HepG2 (cell line): ENCODE measurements around the gene RPUSD3. TPM values are rescaled to one million over a fixed set of nuclear protein-coding genes. Genes with fewer than 3 reads are reported as not detected.

Experiments used
- GATAD1 ChIP-seq: IDR thresholded peaks from 2 replicates; pipeline ENCODE4 v1.6.1; 2016; ENCODE audit warnings: missing genetic modification reagents, missing compliant biosample characterization
- HMGA1 ChIP-seq: sonication (generic); formaldehyde crosslinking; conservative IDR thresholded peaks from 2 replicates; pipeline ENCODE4 v1.4.0; 2020; ENCODE audit warnings: missing genetic modification reagents
- SMAD1 ChIP-seq: sonication (generic); formaldehyde crosslinking; IDR thresholded peaks from 2 replicates; pipeline ENCODE4 v1.4.0; 2020; ENCODE audit warnings: missing genetic modification reagents, low read depth, mild to moderate bottlenecking, borderline replicate concordance
- SMAD3 ChIP-seq: sonication (generic); formaldehyde crosslinking; IDR thresholded peaks from 2 replicates; pipeline ENCODE4 v1.4.0; 2020; ENCODE audit warnings: missing genetic modification reagents
- SMC3 ChIP-seq: IDR thresholded peaks from 2 replicates; pipeline ENCODE4 v1.6.1; 2011; ENCODE audit warnings: low read length, improper control_type of control experiment
- ZHX2 ChIP-seq, 2 experiments: sonication (generic) in 1 of 2; formaldehyde crosslinking in 1 of 2; IDR thresholded peaks; 2 replicates each; pipeline versions ENCODE4 v1.6.1 to v1.9.0; 2014 to 2022; ENCODE audit warnings: antibody characterized with exemption in 1 of 2, borderline replicate concordance in 1 of 2, inconsistent platforms in 1 of 2, low read depth in 1 of 2, missing genetic modification reagents in 1 of 2
- ZKSCAN8 ChIP-seq: IDR thresholded peaks from 2 replicates; pipeline ENCODE4 v1.6.1; 2016; ENCODE audit warnings: borderline replicate concordance, missing genetic modification reagents, missing compliant biosample characterization
- ZNF362 ChIP-seq: sonication (generic); formaldehyde crosslinking; IDR thresholded peaks from 2 replicates; pipeline ENCODE4 v1.4.0; 2020; ENCODE audit warnings: missing genetic modification reagents, mild to moderate bottlenecking, borderline replicate concordance
- ZNF432 ChIP-seq: sonication (generic); formaldehyde crosslinking; IDR thresholded peaks from 2 replicates; pipeline ENCODE4 v1.5.0; 2020; ENCODE audit warnings: missing genetic modification reagents, mild to moderate bottlenecking, borderline replicate concordance
- ZNF883 ChIP-seq: sonication (generic); formaldehyde crosslinking; IDR thresholded peaks from 2 replicates; pipeline ENCODE4 v1.5.1; 2020; ENCODE audit warnings: mild to moderate bottlenecking, missing genetic modification reagents; ENCODE audit errors: not compliant biosample characterization
- polyA plus RNA-seq, 8 experiments: library from polyadenylated mRNA; depleted of rRNA in 3 of 8; stranded (reverse) in 7 of 8; unstranded in 1 of 8; fragments of >200 nt; fragmentation: Illumina TruSeq in 4 of 8; extraction: Trizol in 4 of 8; gene quantifications; 2 replicates each; pipeline versions ENCODE4 v1.2.1 to v1.2.3, GENCODE V29; 2011 to 2016; ENCODE audit warnings: low read depth in 4 of 8, missing spikeins in 1 of 8, mixed read lengths in 1 of 8; ENCODE audit not compliant: insufficient read depth in 1 of 8
- total RNA-seq, 5 experiments: library from RNA; depleted of rRNA; stranded (reverse); fragments of >200 nt; fragmentation: Illumina TruSeq; extraction: Trizol; gene quantifications; 2 replicates each; pipeline ENCODE4 v1.2.3, GENCODE V29; 2016; ENCODE audit warnings: low read depth in 1 of 5
- TF ChIP-seq, protein P1 (sequence below): sonication (generic); formaldehyde crosslinking; IDR thresholded peaks from 2 replicates; pipeline ENCODE4 v1.4.0; 2020; ENCODE audit warnings: missing genetic modification reagents
- TF ChIP-seq, protein P2 (sequence below): IDR thresholded peaks from 2 replicates; pipeline ENCODE4 v1.6.1; 2016; ENCODE audit warnings: missing compliant biosample characterization, missing genetic modification reagents, borderline replicate concordance
- TF ChIP-seq, protein P3 (sequence below): sonication (generic); formaldehyde crosslinking; IDR thresholded peaks from 2 replicates; pipeline ENCODE4 v1.8.0; 2022; ENCODE audit warnings: mild to moderate bottlenecking, missing genetic modification reagents, moderate library complexity

Gene RPUSD3
- total and polyA plus RNA-seq, 2 of the 13 experiments (the other 11 are each of a cell fraction or from before 2014, with no cell fraction given): 32.1 to 48.7 TPM

DNA sequence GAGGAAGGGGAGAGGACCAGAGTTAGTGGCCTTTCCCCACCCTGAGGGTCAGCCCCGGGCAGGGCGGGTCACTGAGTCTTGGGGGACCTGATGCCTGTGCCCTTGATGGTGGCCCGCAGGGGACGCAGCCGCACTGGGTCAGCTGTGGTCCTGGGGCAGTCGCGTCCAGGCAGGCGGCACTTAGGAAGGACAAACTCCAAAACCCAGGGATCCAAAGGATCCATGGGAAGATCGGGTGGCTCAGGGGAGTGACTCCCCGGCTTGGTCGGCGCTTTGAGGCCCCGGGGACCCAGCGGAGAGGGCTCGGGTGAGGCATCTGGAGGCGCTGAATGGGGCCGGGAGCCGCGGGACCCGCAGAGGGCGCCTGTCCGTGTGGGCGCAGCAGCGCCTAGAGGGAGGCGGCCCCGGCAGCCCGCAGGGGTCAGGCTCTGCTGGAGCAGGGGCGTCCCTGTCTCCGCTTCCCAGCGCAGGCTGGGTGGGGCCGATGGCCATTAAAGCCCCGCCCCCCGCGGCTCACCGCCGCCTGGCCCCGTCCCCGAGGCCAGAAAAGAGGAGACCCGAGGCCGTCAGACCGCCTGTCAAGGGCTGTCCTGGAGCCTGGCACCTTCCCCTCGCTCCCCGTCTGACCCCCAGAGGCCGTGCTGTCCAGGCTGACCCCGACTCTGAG, 18.7 kb upstream of the RPUSD3 start (continued):
- TF ChIP-seq ZKSCAN8 (CRISPR knock-in tag) (peak; percentile 38; the same call in 1 of the 2 replicates), SMC3 (peak; percentile 44; the same call in 1 of the 2 replicates), ZNF362 (CRISPR knock-in tag) (peak; percentile 55; the same call in 1 of the 2 replicates), ZNF883 (CRISPR knock-in tag) (no peak), HMGA1 (CRISPR knock-in tag) (no peak), SMAD3 (CRISPR knock-in tag) (no peak), ZNF432 (CRISPR knock-in tag) (no peak), ZHX2 (IDR thresholded peaks at IDR 0.05; ENCODE audit: low read depth) (no peak), ZHX2 (CRISPR knock-in tag; IDR thresholded peaks at IDR 0.05; ENCODE audit: borderline replicate concordance) (no peak), GATAD1 (CRISPR knock-in tag) (0 out of 2 replicates have a peak, but pooled peaks have one; percentile 40), SMAD1 (CRISPR knock-in tag) (peak; percentile 84; the same call in 1 of the 2 replicates)
- TF ChIP-seq, protein P1, sequence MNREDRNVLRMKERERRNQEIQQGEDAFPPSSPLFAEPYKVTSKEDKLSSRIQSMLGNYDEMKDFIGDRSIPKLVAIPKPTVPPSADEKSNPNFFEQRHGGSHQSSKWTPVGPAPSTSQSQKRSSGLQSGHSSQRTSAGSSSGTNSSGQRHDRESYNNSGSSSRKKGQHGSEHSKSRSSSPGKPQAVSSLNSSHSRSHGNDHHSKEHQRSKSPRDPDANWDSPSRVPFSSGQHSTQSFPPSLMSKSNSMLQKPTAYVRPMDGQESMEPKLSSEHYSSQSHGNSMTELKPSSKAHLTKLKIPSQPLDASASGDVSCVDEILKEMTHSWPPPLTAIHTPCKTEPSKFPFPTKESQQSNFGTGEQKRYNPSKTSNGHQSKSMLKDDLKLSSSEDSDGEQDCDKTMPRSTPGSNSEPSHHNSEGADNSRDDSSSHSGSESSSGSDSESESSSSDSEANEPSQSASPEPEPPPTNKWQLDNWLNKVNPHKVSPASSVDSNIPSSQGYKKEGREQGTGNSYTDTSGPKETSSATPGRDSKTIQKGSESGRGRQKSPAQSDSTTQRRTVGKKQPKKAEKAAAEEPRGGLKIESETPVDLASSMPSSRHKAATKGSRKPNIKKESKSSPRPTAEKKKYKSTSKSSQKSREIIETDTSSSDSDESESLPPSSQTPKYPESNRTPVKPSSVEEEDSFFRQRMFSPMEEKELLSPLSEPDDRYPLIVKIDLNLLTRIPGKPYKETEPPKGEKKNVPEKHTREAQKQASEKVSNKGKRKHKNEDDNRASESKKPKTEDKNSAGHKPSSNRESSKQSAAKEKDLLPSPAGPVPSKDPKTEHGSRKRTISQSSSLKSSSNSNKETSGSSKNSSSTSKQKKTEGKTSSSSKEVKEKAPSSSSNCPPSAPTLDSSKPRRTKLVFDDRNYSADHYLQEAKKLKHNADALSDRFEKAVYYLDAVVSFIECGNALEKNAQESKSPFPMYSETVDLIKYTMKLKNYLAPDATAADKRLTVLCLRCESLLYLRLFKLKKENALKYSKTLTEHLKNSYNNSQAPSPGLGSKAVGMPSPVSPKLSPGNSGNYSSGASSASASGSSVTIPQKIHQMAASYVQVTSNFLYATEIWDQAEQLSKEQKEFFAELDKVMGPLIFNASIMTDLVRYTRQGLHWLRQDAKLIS (CRISPR knock-in tag): no peak
- TF ChIP-seq, protein P2, sequence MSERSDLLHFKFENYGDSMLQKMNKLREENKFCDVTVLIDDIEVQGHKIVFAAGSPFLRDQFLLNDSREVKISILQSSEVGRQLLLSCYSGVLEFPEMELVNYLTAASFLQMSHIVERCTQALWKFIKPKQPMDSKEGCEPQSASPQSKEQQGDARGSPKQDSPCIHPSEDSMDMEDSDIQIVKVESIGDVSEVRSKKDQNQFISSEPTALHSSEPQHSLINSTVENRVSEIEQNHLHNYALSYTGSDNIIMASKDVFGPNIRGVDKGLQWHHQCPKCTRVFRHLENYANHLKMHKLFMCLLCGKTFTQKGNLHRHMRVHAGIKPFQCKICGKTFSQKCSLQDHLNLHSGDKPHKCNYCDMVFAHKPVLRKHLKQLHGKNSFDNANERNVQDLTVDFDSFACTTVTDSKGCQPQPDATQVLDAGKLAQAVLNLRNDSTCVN (CRISPR knock-in tag): no peak
- TF ChIP-seq, protein P3, sequence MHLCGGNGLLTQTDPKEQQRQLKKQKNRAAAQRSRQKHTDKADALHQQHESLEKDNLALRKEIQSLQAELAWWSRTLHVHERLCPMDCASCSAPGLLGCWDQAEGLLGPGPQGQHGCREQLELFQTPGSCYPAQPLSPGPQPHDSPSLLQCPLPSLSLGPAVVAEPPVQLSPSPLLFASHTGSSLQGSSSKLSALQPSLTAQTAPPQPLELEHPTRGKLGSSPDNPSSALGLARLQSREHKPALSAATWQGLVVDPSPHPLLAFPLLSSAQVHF (CRISPR knock-in tag): no peak
